MM.1S (cell line): ENCODE measurements around the gene BLCAP.

Experiments used
- EZH2 ChIP-seq: fragments of 300-600 bp; sonication (generic); optimal IDR thresholded peaks from 2 replicates; pipeline ENCODE3; 2017; ENCODE audit warnings: low read depth, mild to moderate bottlenecking, antibody characterized with exemption, low read length, mixed read lengths
- TF ChIP-seq, protein P1 (sequence below): fragments of 300-600 bp; sonication (generic); IDR thresholded peaks from 2 replicates; pipeline ENCODE4 v1.5.1; 2016; ENCODE audit warnings: antibody characterized with exemption, low read length, mixed read lengths

DNA sequence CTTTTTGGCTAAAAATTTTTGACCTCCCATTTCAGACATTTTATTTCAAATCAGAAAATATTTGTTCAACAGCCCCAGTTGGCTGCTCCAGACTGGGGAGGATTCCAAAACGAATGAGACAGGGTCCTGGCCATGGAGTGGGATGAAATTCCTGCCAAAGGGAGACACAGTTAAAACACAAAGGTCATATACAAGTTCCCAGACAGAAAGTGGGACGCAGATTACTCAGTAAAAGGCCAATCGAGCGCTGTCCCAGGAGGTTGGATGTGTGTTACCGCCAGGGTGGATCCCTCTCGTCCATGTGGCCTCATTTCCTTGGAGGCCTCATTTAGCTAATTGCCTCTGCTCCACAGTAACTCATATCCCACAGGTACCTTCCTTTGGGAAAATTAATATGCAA is 48.4 kb downstream of the BLCAP start:
- TF ChIP-seq, protein P1, sequence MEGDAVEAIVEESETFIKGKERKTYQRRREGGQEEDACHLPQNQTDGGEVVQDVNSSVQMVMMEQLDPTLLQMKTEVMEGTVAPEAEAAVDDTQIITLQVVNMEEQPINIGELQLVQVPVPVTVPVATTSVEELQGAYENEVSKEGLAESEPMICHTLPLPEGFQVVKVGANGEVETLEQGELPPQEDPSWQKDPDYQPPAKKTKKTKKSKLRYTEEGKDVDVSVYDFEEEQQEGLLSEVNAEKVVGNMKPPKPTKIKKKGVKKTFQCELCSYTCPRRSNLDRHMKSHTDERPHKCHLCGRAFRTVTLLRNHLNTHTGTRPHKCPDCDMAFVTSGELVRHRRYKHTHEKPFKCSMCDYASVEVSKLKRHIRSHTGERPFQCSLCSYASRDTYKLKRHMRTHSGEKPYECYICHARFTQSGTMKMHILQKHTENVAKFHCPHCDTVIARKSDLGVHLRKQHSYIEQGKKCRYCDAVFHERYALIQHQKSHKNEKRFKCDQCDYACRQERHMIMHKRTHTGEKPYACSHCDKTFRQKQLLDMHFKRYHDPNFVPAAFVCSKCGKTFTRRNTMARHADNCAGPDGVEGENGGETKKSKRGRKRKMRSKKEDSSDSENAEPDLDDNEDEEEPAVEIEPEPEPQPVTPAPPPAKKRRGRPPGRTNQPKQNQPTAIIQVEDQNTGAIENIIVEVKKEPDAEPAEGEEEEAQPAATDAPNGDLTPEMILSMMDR, result no peak
- TF ChIP-seq EZH2, result no peak
